Keratinocyte (primary cell): Measurements from ENCODE around the gene OXCT1. TPM values are rescaled to one million over a fixed set of nuclear protein-coding genes. Genes with fewer than 3 reads are reported as not detected.
A peak's percentile ranks its signal among the peaks of the same experiment; 100 is the strongest.

Experiments
- DNase-seq: peaks from one replicate; pipeline ENCODE4 v3.0.0-alpha.2; 2011; ENCODE audit warnings: low read depth, missing footprints, low spot score
- FAIRE-seq: peaks from 2 replicates; lab custom pipeline; 2011; peaks lifted over from hg19 to GRCh38; lab: Jason Lieb, UNC
- H2AFZ ChIP-seq: 2 replicates; pipeline ENCODE4 v1.6.0; 2012; ENCODE audit warnings: low read length, control low read depth, inconsistent platforms; ENCODE audit not compliant: control insufficient read depth
- H3K27ac ChIP-seq: 2 replicates; pipeline ENCODE4 v1.5.1; 2011; ENCODE audit warnings: low read length; ENCODE audit not compliant: control insufficient read depth, insufficient read depth
- H3K27me3 ChIP-seq: 3 replicates; pipeline ENCODE4 v1.6.0; 2011; ENCODE audit warnings: low read length; ENCODE audit not compliant: control insufficient read depth, insufficient read depth; ENCODE audit errors: extremely low read depth
- H3K36me3 ChIP-seq, 2 experiments: 2 replicates in 1 of 2; 3 replicates in 1 of 2; pipeline ENCODE4 v1.5.1; 2011; ENCODE audit warnings: low read length in 2 of 2, mild to moderate bottlenecking in 1 of 2; ENCODE audit not compliant: control insufficient read depth in 2 of 2, insufficient read depth in 2 of 2; ENCODE audit errors: extremely low read depth in 1 of 2
- H3K4me1 ChIP-seq: 3 replicates; pipeline ENCODE4 v1.5.1; 2011; ENCODE audit warnings: low read length; ENCODE audit not compliant: control insufficient read depth, insufficient read depth; ENCODE audit errors: extremely low read depth
- H3K4me2 ChIP-seq: 3 replicates; pipeline ENCODE4 v1.6.0; 2011; ENCODE audit warnings: low read depth, low read length; ENCODE audit not compliant: control insufficient read depth, insufficient read depth; ENCODE audit errors: extremely low read depth
- H3K4me3 ChIP-seq, 3 experiments: fragments of 200-600 bp in 1 of 3; sonication (generic) in 1 of 3; 2 replicates in 2 of 3; 3 replicates in 1 of 3; pipeline ENCODE4 v1.5.1; 2011 to 2016; ENCODE audit warnings: low read length in 3 of 3, mild to moderate bottlenecking in 3 of 3, control low read depth in 2 of 3, inconsistent platforms in 1 of 3, low read depth in 1 of 3, mixed read lengths in 1 of 3, mixed run types in 1 of 3, moderate library complexity in 1 of 3; ENCODE audit not compliant: control insufficient read depth in 2 of 3, insufficient read depth in 2 of 3; ENCODE audit errors: extremely low read depth in 1 of 3
- H3K79me2 ChIP-seq: 2 replicates; pipeline ENCODE4 v1.6.0; 2012; ENCODE audit warnings: low read length; ENCODE audit not compliant: control insufficient read depth, insufficient read depth
- H3K9ac ChIP-seq: 3 replicates; pipeline ENCODE4 v1.6.0; 2011; ENCODE audit warnings: low read length; ENCODE audit not compliant: control insufficient read depth, insufficient read depth; ENCODE audit errors: extremely low read depth
- H3K9me1 ChIP-seq: 3 replicates; pipeline ENCODE4 v1.6.0; 2011; ENCODE audit warnings: low read length; ENCODE audit not compliant: control insufficient read depth, insufficient read depth; ENCODE audit errors: extremely low read depth
- H3K9me3 ChIP-seq: 2 replicates; pipeline ENCODE4 v1.5.1; 2012; ENCODE audit warnings: low read depth, low read length; ENCODE audit not compliant: control insufficient read depth
- H4K20me1 ChIP-seq: 3 replicates; pipeline ENCODE4 v1.6.0; 2011; ENCODE audit warnings: low read length; ENCODE audit not compliant: control insufficient read depth, insufficient read depth; ENCODE audit errors: extremely low read depth
- CTCF ChIP-seq, 3 experiments: IDR thresholded peaks in 1 of 3; conservative IDR thresholded peaks in 1 of 3; optimal IDR thresholded peaks in 1 of 3; 2 replicates in 2 of 3; 3 replicates in 1 of 3; pipeline versions ENCODE3 to v1.5.1; 2011; ENCODE audit warnings: low read length in 3 of 3, mild to moderate bottlenecking in 3 of 3, moderate library complexity in 2 of 3, control low read depth in 1 of 3, inconsistent platforms in 1 of 3; ENCODE audit not compliant: insufficient read depth in 2 of 3; ENCODE audit errors: extremely low read depth in 1 of 3
- EZH2 ChIP-seq: IDR thresholded peaks from one replicate; pipeline ENCODE4 v1.6.1; 2012; ENCODE audit warnings: inconsistent platforms, mild to moderate bottlenecking, low read length, moderate library complexity
- dilution Hi-C: fragments of 300-500 bp; cut with MboI; formaldehyde crosslinking; loops from one replicate; pipeline ENCODE4 v1.7.0; 2020; ENCODE audit warnings: low sequenced_read_pairs; ENCODE audit not compliant: extremely low pct_ligation_motif_present
- polyA plus RNA-seq, 5 experiments: library from polyadenylated mRNA; depleted of rRNA in 3 of 5; stranded (reverse) in 3 of 5; stranded (forward) in 1 of 5; unstranded in 1 of 5; fragments of >200 nt; gene quantifications; 1 replicate in 1 of 5; 2 replicates in 3 of 5; 3 replicates in 1 of 5; pipeline versions ENCODE4 v1.2.1 to v1.2.3, GENCODE V29; 2011 to 2012; ENCODE audit warnings: missing spikeins in 2 of 5, low read depth in 1 of 5, low replicate concordance in 1 of 5

Gene OXCT1
- polyA plus RNA-seq, 1 donor (not counting 4 experiments of a cell fraction or from before 2014, with no cell fraction given), result 34.0 TPM

- Histone ChIP-seq H3K9me3 (no peaks in the 10 kb centered on the region), H4K20me1 (no peaks in the 10 kb centered on the region), H3K4me3 (peak within 1 kb of the TSS; percentile 78 to 97 (median 92)), H3K9ac (peak within 1 kb of the TSS; percentile 99), H3K27ac (peak within 1 kb of the TSS; percentile 96), H3K79me2 (peaks cover 28% of the 10 kb centered on the region), H3K4me1 (peaks cover 11% of the 10 kb centered on the region), H2AFZ (peak within 1 kb of the TSS; percentile 96), H3K36me3 (peaks cover 0 to 2% of the 10 kb centered on the region in 2 experiments), H3K4me2 (peak within 1 kb of the TSS; percentile 90), H3K27me3 (no peaks in the 10 kb centered on the region), H3K9me1 (no peaks in the 10 kb centered on the region)
- DNase-seq, result peak; percentile 95
- TF ChIP-seq EZH2 (no peak), CTCF (optimal IDR thresholded peaks at IDR 0.05 in 1 of 3, IDR thresholded peaks at IDR 0.05 in 1 of 3, conservative IDR thresholded peaks at IDR 0.05 in 1 of 3; ENCODE audit: extremely low read depth in 1 of 3, insufficient read depth in 2 of 3, low read length in 3 of 3) (no peak)
- dilution Hi-C loops, result no loop called here
- FAIRE-seq, result peak; percentile 90
Observed at GRCh38 chr5:41903892-41904799, 33.9 kb upstream of the OXCT1 start, which contains the start of gene RIMOC1. RIMOC1 (plus strand) TSS chr5:41904344; CDS start chr5:41904368, 24 bp downstream.

- H3K79me2 ChIP-seq, result peaks cover 28% of the 10 kb centered on the region
- peak overlapping the region; percentile 99 for H3K9ac ChIP-seq
- H3K9me3 ChIP-seq, result no peaks in the 10 kb centered on the region
- H3K27me3 ChIP-seq, result no peaks in the 10 kb centered on the region
- dilution Hi-C loops, result no loop called here
- H4K20me1 ChIP-seq, result no peaks in the 10 kb centered on the region
- H3K36me3 ChIP-seq, result no peaks in the 10 kb centered on the region
- TF ChIP-seq CTCF (optimal IDR thresholded peaks at IDR 0.05 in 1 of 3, IDR thresholded peaks at IDR 0.05 in 1 of 3, conservative IDR thresholded peaks at IDR 0.05 in 1 of 3; ENCODE audit: extremely low read depth in 1 of 3, insufficient read depth in 2 of 3, low read length in 3 of 3) (no peak), EZH2 (no peak)
- H3K27ac ChIP-seq, result peak overlapping the region; percentile 96
- peaks cover 11% of the 10 kb centered on the region for H3K4me1 ChIP-seq
- H3K4me3 ChIP-seq, result peak overlapping the region; percentile 78 to 97 (median 92)
- peak overlapping the region; percentile 90 for H3K4me2 ChIP-seq
- FAIRE-seq (peak; percentile 9), DNase-seq (no peak)
- H3K9me1 ChIP-seq, result no peaks in the 10 kb centered on the region
- peak overlapping the region; percentile 93 for H2AFZ ChIP-seq
Observed at GRCh38 chr5:41903382-41903891, 33.2 kb upstream of the OXCT1 start.
